Liver (tissue), 9 donors: ENCODE measurements around the gene WFIKKN2. TPM values are rescaled to one million over a fixed set of nuclear protein-coding genes. Genes with fewer than 3 reads are reported as not detected.

Experiments used
- DNase-seq: peaks from one replicate; pipeline ENCODE4 v3.0.0-alpha.2; 2017; ENCODE audit warnings: low spot score
- H3K27ac ChIP-seq, 2 donors: one replicate each; pipeline ENCODE4 v1.7.0; 2013; ENCODE audit warnings: inconsistent platforms in 2 of 2, low read length in 2 of 2, control low read depth in 1 of 2, low read depth in 1 of 2, mild to moderate bottlenecking in 1 of 2
- H3K27me3 ChIP-seq, 4 donors: one replicate each; pipeline versions ENCODE4 v1.6.1 to v1.7.0; 2013; ENCODE audit warnings: low read length in 3 of 4, inconsistent platforms in 1 of 4, mild to moderate bottlenecking in 1 of 4, moderate library complexity in 1 of 4; ENCODE audit not compliant: control insufficient read depth in 4 of 4, insufficient read depth in 4 of 4
- H3K36me3 ChIP-seq, 4 donors: one replicate each; pipeline versions ENCODE4 v1.6.1 to v1.7.0; 2013; ENCODE audit warnings: low read length in 3 of 4, mild to moderate bottlenecking in 3 of 4, low read depth in 1 of 4, moderate library complexity in 1 of 4; ENCODE audit not compliant: control insufficient read depth in 4 of 4, insufficient read depth in 3 of 4
- H3K4me1 ChIP-seq, 4 donors: one replicate each; pipeline versions ENCODE4 v1.6.1 to v1.7.0; 2013; ENCODE audit warnings: low read length in 3 of 4, mild to moderate bottlenecking in 3 of 4, moderate library complexity in 1 of 4; ENCODE audit not compliant: control insufficient read depth in 4 of 4, insufficient read depth in 4 of 4
- H3K4me3 ChIP-seq, 3 donors: one replicate each; pipeline versions ENCODE4 v1.6.1 to v1.7.0; 2013; ENCODE audit warnings: low read length in 3 of 3, control low read depth in 1 of 3, low read depth in 1 of 3, mild to moderate bottlenecking in 1 of 3
- H3K9ac ChIP-seq, 2 donors: one replicate each; pipeline ENCODE4 v1.7.0; 2013; ENCODE audit warnings: low read length in 2 of 2, mild to moderate bottlenecking in 2 of 2, moderate library complexity in 2 of 2, control low read depth in 1 of 2, low read depth in 1 of 2
- H3K9me3 ChIP-seq, 4 donors: one replicate each; pipeline versions ENCODE4 v1.6.1 to v1.7.0; 2013; ENCODE audit warnings: low read length in 3 of 4; ENCODE audit not compliant: control insufficient read depth in 4 of 4
- CTCF ChIP-seq: fragments of 150-350 bp; IDR thresholded peaks from 2 replicates; pipeline ENCODE4 v1.5.1; 2017; ENCODE audit warnings: improper control_type of control experiment, low read depth, low read length; ENCODE audit not compliant: missing input control
- EGR1 ChIP-seq, 2 donors: IDR thresholded peaks; 2 replicates each; pipeline ENCODE4 v1.6.1; 2016 to 2018; ENCODE audit warnings: antibody characterized with exemption in 2 of 2, low read depth in 2 of 2
- FOXA1 ChIP-seq: IDR thresholded peaks from 2 replicates; pipeline ENCODE4 v1.6.1; 2016; ENCODE audit warnings: antibody characterized with exemption
- FOXA2 ChIP-seq: IDR thresholded peaks from 2 replicates; pipeline ENCODE4 v1.6.1; 2016; ENCODE audit warnings: antibody characterized with exemption
- GABPA ChIP-seq, 2 donors: IDR thresholded peaks in 1 of 2; conservative IDR thresholded peaks in 1 of 2; 2 replicates each; pipeline ENCODE4 v1.6.1; 2016; ENCODE audit warnings: antibody characterized with exemption in 2 of 2, mild to moderate bottlenecking in 1 of 2, moderate library complexity in 1 of 2
- HNF4A ChIP-seq, 2 donors: conservative IDR thresholded peaks; 2 replicates each; pipeline ENCODE4 v1.6.1; 2016; ENCODE audit warnings: antibody characterized with exemption in 2 of 2, mild to moderate bottlenecking in 2 of 2
- HNF4G ChIP-seq: IDR thresholded peaks from 2 replicates; pipeline ENCODE4 v1.6.1; 2016; ENCODE audit warnings: antibody characterized with exemption
- JUND ChIP-seq, 2 donors: IDR thresholded peaks; 2 replicates each; pipeline ENCODE4 v1.6.1; 2016; ENCODE audit warnings: antibody characterized with exemption in 2 of 2
- NR2F2 ChIP-seq: IDR thresholded peaks from 2 replicates; pipeline ENCODE4 v1.6.1; 2016; ENCODE audit warnings: antibody characterized with exemption
- RAD21 ChIP-seq, 2 donors: IDR thresholded peaks; 2 replicates each; pipeline ENCODE4 v1.6.1; 2016; ENCODE audit warnings: antibody characterized with exemption in 2 of 2, mild to moderate bottlenecking in 2 of 2
- REST ChIP-seq: IDR thresholded peaks from 2 replicates; pipeline ENCODE4 v1.6.1; 2016; ENCODE audit warnings: antibody characterized with exemption, mild to moderate bottlenecking
- RXRA ChIP-seq, 2 donors: IDR thresholded peaks; 2 replicates each; pipeline ENCODE4 v1.6.1; 2017 to 2018; ENCODE audit warnings: antibody characterized with exemption in 2 of 2, mild to moderate bottlenecking in 1 of 2
- SP1 ChIP-seq: IDR thresholded peaks from 2 replicates; pipeline ENCODE4 v1.6.1; 2018; ENCODE audit warnings: antibody characterized with exemption, mild to moderate bottlenecking
- TAF1 ChIP-seq: conservative IDR thresholded peaks from 2 replicates; pipeline ENCODE4 v1.6.1; 2016; ENCODE audit warnings: antibody characterized with exemption, mild to moderate bottlenecking
- YY1 ChIP-seq: IDR thresholded peaks from 2 replicates; pipeline ENCODE4 v1.6.1; 2016; ENCODE audit warnings: antibody characterized with exemption, mild to moderate bottlenecking
- ZBTB33 ChIP-seq: IDR thresholded peaks from 2 replicates; pipeline ENCODE4 v1.6.1; 2016; ENCODE audit warnings: antibody characterized with exemption
- WGBS: extraction: QIAGEN DNeasy Blood & Tissue Kit; methylation state at CpG from one replicate; pipeline ENCODE4 v1.1.7; 2013; 5-methylcytosine and 5-hydroxymethylcytosine counted together
- polyA plus RNA-seq, 2 donors: library from polyadenylated mRNA; stranded (reverse) in 1 of 2; unstranded in 1 of 2; fragments of 200-250 nt in 1 of 2; fragments of >200 nt in 1 of 2; fragmentation: Nextera tagmentation in 1 of 2; extraction: Ambion mirVana in 1 of 2; gene quantifications; one replicate each; pipeline versions ENCODE4 v1.2.1 to v1.2.3, GENCODE V29; 2013 to 2015
- total RNA-seq, 2 donors: library from RNA; depleted of rRNA; stranded (reverse); fragments of >200 nt; gene quantifications; one replicate each; pipeline ENCODE4 v1.2.3, GENCODE V29; 2014
- TF ChIP-seq, protein P1 (sequence below): IDR thresholded peaks from 2 replicates; pipeline ENCODE4 v1.6.1; 2016; ENCODE audit warnings: antibody characterized with exemption
- TF ChIP-seq, protein P2 (sequence below): IDR thresholded peaks from 2 replicates; pipeline ENCODE4 v1.6.1; 2016; ENCODE audit warnings: antibody characterized with exemption
- donor health status: healthy.
- donor health status: healthy.
- donor health status: healthy.
- donor health status: healthy.
- donor health status: healthy.

Gene WFIKKN2
- total and polyA plus RNA-seq, 4 donors: 0.02 to 0.19 (median 0.07) TPM; not detected in 1

DNA sequence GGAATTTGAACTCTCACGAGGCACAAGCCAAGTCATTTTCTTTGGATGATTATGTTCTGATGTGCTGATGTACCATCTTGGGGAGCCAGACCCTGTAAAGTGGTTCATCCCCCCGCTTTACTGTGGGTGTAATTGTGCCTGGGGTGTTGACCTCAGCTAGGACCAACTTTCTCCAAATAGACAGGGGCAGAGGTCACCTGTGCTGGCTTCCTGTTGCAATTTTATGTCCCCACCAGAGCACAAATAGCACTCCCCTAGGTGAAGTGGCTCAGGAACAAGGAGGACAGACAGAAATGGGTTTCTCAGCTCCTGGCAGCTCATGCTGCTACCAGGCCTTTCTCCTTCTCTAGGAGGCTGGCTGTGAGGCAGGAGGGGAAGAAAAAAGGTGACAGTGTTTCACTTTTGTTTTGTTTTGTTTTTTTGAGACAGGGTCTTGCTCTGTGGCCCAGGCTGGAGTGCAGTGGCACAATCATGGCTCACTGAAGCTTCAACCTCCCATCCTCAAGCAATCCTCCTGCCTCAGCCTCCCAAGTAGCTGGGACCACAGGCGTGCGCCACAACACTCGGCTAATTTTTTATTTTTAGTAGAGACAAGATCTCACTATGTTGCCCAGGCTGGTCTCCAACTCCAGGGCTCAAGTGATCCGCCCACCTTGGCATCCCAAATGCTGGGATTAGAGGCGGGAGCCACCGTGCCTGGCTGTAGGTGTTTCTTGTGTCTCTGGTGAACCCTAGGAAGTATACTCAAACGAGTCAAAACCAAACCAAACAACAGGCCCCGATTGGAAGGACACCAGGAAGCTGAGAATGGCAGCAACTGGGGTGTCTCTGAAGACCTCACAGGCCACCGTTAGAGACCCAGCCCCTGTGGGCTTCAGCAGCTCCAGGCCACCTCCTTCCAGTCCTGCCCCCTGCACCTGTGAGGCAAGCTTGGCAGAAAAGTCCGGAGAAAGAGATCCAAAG is 32.5 kb upstream of the WFIKKN2 start:
- H3K9me3 ChIP-seq: no peaks in the 10 kb centered on the region
- H3K36me3 ChIP-seq: no peaks in the 10 kb centered on the region
- no peaks in the 10 kb centered on the region for H3K27me3 ChIP-seq
- peak overlapping the region; percentile 49 to 56 for H3K27ac ChIP-seq
- H3K4me3 ChIP-seq: no peak overlapping the region
- TF ChIP-seq GABPA (IDR thresholded peaks at IDR 0.05 in 1 of 2, conservative IDR thresholded peaks at IDR 0.05 in 1 of 2): no peak
- TF ChIP-seq JUND (IDR thresholded peaks at IDR 0.05): no peak
- TF ChIP-seq HNF4G: no peak
- TF ChIP-seq SP1: peak; percentile 63
- TF ChIP-seq RAD21 (IDR thresholded peaks at IDR 0.05): peak in 1 of 2 donors; percentile 10
- no peak for TF ChIP-seq FOXA1
- TF ChIP-seq ZBTB33: no peak
- TF ChIP-seq, protein P1, sequence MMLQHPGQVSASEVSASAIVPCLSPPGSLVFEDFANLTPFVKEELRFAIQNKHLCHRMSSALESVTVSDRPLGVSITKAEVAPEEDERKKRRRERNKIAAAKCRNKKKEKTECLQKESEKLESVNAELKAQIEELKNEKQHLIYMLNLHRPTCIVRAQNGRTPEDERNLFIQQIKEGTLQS: no peak
- TF ChIP-seq REST: peak; percentile 52
- no peak for TF ChIP-seq EGR1 (IDR thresholded peaks at IDR 0.05; ENCODE audit: low read depth in 2 of 2)
- TF ChIP-seq TAF1: no peak
- TF ChIP-seq NR2F2: peak; percentile 35
- TF ChIP-seq, protein P2, sequence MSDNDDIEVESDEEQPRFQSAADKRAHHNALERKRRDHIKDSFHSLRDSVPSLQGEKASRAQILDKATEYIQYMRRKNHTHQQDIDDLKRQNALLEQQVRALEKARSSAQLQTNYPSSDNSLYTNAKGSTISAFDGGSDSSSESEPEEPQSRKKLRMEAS: no peak
- no peak for TF ChIP-seq FOXA2
- peak; percentile 85 for TF ChIP-seq RXRA (IDR thresholded peaks at IDR 0.05)
- TF ChIP-seq CTCF: no peak
- peak; percentile 74 to 77 for TF ChIP-seq HNF4A (conservative IDR thresholded peaks at IDR 0.05)
- TF ChIP-seq YY1: peak; percentile 46
- no peak for DNase-seq
- H3K4me1 ChIP-seq: peaks cover 9 to 54% (median 25%) of the 10 kb centered on the region in 4 donors
- WGBS: 51% methylated on average over 12 of the region's 12 CpGs
- no peak overlapping the region for H3K9ac ChIP-seq
